Measurements from ENCODE around the gene OCRL.

Gene OCRL

DNA sequence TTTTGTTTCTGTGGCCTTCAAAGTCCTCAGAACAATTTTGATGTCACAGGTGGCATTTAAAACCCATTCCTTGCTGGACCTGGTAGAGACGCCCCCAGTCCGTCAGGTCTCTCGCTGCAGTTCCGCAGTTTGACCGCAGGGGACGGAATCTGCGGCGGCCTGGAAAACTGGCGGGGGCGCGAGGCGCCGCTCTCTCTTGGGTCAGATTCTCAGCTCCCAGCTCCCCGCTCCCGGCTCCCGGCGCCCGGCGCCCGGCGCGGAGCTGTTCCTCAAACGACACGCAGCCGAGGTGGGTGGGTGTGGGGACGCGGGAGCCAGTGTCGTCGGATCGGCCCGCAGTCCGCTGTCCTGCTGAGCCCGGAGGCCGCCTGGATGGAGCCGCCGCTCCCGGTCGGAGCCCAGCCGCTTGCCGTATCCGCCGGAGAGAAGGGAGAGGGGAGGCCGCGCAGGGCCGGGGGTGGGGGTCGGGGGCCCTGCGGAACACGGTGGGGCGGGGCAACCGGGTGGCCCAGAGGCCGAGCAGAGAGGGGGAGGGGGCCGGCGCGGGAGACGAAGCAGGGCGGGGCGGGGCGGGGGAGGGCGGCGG is at the start of gene OCRL:
Gene OCRL, plus strand, starts transcription at position 192 of the 586 bp plus-strand sequence. Its CDS starts 181 bp downstream, at position 373.
- peak; percentile 70 for DNase-seq (ENCODE audit: low spot score)

DNA sequence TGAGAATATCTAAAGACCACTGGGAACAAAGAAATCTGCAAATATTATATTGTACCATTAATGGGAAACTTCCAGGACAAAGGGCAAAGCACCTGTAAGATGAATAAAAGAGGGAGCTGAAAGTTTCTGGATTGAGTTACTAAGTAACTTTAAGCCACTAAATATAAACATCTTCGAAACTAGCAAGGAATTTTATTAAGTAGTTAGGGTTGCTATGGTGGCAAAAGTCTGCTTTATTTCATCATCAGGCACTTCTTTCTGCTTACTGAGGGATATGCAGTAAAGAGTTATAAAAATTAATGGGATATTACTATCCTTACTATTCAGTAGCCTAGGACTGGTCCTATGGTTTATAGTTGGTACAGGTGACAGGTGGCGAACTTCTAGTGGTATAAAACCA is 49.7 kb upstream of the OCRL start:
- DNase-seq (ENCODE audit: low spot score) = peak; percentile 40

DNA sequence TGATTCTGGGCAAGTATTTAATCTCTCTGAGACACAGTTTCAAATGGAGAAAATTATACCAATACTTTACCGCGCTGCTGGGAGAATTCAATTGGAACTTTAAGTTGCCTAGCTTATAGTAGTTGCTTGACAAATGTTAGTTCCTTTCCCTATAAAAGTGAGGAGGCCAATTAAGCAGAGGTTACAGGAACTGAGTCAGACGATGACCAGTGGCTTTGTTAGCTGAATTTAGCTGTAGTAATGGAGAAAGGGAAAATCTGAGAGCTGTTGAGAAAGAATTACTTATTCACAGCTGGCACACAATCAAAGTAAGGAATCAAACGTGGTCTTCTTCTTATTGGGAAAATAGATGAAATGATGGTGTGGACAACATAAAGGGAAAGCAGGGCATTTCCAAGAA is 46.4 kb upstream of the OCRL start:
- peak; percentile 50 for DNase-seq (ENCODE audit: low spot score)

DNA sequence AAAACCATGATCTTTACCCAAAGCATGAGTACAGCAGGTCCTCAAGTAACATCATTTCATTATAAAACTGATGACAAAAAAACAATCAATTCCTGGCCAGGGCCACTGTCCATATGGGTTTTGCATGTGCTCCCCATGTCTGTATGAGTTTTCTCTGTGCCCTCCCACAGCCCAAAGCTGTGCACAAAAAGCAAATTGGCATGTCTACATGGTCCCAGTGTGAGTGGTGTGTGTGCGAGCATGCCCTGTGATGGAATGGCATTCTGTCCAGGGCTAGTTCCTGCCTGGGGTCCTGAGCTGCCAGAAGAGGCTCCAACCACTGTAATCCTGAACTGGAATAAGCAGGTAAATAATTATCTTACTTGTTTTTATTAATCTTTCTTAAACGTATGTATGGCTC is 45.2 kb upstream of the OCRL start:
- DNase-seq (ENCODE audit: low spot score) = no peak

DNA sequence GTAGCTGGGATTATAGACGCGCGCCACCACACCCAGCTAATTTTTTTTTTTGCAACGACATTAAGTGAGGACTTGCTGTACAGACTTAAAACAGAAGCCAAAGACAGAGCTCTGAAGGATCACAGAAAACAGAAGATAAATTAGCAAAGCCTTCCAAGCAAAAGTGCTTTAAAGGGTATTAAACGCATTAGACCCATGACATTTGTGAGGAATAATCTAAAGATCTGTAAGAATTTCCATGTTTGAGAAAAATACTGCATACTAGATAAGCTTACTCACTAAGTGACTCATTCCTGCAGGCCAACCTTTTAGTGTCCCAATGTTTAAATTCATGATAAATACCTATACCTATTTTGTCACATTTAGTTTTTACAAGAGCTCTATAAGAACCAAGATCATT is 44.2 kb upstream of the OCRL start:
- no peak for DNase-seq (ENCODE audit: low spot score)

DNA sequence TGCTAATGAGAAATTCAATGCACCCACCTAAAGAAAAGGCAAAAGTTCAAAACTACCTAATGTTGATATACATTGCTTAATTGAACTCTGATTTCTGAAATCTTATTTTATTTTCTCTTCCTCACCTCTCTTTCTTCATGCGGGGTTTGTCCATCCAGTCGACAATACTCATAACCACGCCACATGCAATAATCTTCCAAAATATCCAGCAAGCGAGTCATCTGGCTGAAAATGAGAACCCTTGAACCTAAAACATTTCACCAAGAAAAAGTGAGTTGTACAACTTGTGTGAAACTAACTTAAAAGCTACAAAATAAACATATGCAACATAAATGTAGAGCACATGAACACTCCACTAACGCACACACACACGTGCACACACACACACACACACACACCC is 43.4 kb upstream of the OCRL start:
- DNase-seq (ENCODE audit: low spot score) = no peak

DNA sequence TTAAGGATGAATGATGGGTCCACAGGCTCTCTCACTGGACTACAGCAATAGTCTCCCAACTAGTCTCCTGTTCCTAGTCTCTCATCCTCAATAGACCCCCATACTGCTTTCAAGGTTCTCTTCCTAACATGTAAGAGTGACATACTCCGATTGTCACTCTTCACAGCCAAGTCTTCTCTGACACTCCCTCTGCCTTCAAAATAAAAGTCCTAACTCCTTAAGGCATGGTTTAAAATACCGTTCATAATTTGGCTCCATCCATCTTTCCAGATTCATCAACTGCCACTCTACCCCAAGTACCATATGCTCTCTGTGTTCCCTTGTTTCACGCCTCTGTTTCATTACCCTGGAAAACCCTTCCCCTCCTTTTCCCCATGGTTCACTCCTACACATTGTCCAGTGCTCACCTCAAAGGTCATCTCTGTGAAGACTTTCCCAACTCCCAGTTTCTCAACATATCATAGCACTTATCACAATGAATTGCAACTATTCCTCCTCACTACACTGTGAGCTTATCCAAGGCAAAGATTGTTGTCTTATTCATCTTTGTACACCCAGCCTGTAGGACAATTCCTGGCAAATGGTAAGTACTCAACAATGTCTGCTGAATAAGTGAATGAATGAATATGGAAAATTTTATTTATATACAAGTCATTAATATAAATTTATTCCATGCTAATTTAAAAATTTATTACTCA is 42.8 kb upstream of the OCRL start:
- no peak for DNase-seq (ENCODE audit: low spot score)

DNA sequence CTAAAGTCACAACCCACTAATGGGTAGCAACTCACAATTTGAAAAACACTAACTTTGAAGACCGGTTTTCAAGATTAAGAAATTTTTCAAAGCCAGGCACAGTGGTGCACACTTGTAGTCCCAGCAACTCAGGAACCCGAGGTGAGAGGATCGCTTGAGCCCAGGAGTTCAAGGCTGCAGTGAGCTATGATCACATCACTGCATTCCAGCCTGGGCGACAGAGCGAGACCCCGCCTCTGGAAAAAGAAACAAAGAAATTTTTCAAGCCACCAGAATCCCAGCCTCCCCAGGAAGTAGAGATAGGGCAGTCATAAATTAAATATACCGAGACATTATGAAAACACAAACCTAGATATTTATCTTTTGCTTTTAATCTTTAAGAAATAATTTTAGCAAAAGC is 29.7 kb upstream of the OCRL start:
- peak; percentile 19 for DNase-seq (ENCODE audit: low spot score)

DNA sequence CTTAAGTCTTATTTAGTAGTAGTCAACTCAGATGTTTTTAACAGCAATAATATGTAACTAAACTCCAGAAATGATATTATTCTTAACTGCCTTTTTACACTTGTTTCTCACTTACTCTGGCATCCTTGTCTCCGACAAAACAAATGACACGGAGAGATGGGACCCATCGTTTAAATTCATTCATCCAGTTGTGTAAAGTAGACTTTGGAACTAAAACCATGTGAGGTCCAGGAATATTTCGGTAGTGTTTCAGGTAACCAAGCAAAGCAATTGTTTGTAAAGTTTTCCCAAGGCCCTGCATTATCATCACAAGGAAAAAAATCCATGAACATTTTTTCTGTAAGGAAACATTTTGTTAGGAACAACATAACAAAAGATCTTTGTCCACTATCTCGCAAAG is 28.4 kb upstream of the OCRL start:
- DNase-seq (ENCODE audit: low spot score) = no peak

DNA sequence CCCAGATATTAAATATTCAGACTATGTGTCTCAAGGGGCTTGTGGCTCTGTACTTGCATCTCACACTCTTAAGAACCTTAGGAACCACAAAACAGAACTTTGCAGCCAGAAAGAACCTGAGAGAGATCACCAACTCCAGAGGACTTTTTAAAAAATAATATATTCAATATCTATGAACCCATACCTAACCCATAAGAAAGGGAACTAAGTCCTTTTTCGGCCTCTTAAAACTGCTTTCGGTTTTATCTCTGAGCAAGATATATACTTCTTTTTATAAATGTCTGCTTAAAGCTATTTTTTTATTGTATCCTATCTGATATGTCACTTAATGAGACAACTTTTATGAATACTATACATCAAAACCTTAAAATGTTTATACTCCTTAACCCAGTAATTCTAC is 27.6 kb upstream of the OCRL start:
- DNase-seq (ENCODE audit: low spot score) = no peak

DNA sequence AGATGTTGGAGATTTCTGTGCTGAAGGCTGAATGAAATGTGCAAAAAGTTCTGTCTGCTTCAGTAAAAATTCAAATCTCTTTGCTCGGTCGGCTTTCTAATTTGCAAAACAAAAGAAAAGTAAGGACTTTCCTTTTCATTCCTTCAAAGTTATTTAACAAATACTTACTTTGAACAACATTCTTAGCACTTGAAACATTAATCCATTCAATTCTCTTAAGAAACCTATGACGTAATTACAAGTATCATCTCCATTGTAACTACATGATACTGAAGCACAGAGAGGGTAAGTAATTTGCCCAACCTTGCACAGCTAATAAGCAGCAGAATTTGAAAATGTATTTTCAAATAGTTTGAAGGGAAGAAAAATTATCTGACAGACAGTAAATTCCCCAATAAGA is 23.7 kb upstream of the OCRL start:
- no peak for DNase-seq (ENCODE audit: low spot score)

DNA sequence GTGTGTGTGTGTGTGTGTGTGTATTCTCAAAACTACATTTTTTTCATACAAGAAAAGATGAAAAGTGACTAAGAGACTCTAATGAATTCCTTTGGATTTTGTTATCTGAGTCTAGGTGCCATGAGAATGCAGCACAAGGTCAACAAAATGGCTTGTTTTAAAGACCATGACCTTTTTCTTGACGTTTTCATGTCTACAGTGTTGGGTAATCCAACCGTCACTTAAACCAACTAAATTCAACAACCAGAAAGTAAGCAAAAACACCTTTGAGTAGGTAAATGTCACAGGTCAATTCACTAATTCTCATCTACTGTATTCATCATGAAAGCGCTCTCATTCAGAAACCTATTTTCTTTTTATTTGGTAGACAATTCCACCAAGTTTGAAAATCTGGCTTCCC is 19.9 kb upstream of the OCRL start:
- DNase-seq (ENCODE audit: low spot score) = no peak

DNA sequence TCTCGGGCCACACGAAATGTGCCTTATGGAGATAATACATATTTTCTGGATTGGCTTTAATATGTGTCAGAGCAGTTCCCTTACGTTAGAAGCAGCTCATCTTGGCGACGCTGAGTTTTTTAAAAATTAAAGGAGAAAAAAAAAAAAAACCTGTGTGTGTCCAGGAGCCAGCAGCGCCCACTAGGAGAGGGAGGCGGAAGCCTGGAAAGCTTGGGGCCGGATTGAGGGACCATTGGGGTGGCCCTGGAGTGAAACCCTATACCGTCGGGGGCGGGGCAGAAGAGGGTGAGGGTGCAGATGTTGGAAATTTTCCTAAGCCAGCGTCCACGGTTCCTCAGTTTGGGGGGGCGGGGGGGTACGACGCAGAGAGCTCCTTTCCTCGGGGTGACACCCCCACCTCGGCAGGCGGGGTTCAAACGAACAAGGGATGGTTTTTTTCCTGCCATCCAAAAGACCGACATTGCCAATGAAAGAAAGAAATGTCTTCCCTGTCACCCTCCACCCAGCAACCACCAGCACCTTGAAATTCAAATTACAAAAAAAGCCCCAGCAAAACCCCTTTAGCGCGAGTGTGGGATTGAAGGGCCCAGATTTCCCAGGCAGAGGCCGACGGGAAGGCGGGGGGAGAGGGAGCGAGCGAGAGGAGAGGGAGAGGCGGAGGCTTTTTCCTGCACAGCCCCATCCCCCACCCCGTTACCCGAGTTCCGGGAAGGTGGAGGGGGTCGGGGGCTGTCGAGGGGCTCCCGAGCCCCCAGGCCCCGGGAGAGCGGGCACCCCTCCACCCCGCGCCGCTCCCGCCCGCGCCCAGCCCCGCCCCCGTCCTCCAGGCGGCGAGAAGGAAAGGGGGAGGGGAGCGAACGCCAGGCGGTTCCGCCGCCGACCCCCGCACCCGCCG is 17.6 kb upstream of the OCRL start:
- DNase-seq (ENCODE audit: low spot score) = peak; percentile 29

DNA sequence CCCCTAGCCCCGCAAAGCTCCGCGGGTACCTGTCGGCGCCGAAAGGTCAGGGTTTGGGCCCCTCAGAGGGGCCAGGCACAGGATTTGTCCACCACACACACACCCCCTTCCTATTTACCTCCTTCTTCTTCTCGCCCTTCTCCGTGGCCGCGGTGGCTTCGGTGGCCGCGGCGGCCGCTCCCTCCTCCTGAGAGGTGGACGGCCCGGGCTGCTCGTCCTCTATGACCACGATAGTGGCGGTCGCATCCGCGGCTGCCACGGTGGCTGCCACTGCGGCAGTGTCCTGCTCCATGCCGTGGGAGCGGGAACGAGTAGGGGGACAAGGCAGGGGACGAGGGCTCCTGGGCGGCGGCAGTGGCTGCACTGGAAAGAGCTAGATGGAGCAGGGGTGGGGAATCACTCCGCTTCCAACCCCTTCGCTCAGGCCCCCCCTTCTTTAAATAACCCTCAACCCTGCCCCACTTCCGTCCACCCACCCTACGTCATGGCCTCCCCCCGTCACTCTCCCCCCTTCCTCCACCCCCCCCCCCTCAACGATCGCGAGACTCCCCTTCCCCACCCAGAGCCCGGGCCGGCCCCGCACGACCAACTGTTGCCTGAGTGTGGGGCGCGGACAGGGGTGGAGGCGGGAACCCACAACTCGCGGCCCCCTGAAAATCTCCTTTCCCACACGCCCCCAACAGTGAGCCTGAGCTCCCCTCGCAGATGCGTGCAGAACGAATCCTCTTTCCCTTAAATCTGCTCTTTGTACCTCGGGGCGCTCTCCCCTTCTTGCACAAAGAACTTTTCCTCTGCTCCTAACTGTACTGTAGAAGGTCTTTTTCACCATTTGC is 16.8 kb upstream of the OCRL start, which contains the start of gene SMARCA1:
Gene SMARCA1, minus strand, starts transcription at position 412 of the 833 bp plus-strand sequence. Its CDS starts 120 bp downstream, at position 292.
- peak; percentile 33 for DNase-seq (ENCODE audit: low spot score)

DNA sequence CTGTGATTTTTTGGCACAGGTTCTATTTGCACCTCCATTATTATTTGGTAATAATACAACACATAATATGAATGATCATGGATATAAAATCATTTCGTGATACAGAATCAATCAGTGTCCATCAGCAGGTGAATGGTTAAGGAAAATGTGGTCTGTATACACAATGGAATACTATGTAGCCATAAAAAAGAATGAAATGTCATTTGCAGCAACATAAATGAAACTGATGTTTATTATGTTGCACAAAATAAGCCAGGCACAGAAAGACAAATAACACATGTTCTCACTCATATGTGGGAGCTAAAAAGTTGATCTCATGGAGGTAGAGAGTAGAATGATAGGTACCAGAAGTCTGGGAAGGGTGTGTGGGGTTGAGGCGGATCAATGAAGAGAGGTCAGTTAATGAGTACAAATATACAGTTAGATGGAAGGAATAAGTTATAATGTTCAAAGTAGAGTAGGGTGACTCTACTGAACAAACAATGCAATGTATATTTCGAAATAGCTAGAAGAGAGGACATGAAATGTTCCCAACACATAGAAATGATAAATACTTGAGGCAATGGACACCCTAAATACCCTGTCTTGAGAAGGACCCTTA is 15.7 kb upstream of the OCRL start:
- no peak for DNase-seq (ENCODE audit: low spot score)

DNA sequence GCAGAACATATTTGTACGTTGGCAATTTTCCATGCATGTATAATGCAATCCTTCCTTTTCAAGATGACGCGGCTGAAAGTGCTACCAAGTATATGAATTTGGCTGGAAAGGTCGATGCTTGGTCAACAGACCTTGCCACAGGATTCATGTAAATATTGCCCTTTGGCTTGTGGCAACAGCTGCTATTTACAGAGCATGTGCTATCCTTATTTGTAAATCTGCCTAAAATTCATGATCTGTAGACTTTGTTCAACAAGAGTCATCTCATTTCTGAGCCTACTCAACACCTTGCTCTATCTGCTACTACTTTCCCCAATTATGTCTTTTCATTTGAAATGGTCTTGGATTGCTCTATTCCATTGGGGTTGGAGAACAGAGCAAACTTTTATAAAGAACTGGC is 14.9 kb upstream of the OCRL start:
- DNase-seq (ENCODE audit: low spot score) = no peak

DNA sequence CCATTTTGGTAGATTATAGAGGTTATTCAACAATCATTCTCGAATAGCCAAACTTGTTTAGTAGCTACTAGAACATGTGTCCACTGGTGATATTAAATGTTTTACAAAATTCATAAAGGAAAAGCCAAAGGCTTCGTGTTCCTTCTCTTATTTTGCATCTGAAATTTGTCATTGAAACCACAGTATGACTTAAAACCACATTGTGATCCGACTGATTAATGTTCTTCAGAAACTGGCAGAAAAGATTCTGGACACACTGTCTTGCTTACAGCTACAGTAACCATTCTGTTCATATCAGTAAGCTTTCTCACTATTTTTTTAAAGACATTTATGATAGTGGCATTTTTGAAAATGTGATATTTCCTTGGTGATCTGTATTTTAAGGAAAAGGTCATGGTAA is 14.2 kb upstream of the OCRL start:
- DNase-seq (ENCODE audit: low spot score) = no peak

DNA sequence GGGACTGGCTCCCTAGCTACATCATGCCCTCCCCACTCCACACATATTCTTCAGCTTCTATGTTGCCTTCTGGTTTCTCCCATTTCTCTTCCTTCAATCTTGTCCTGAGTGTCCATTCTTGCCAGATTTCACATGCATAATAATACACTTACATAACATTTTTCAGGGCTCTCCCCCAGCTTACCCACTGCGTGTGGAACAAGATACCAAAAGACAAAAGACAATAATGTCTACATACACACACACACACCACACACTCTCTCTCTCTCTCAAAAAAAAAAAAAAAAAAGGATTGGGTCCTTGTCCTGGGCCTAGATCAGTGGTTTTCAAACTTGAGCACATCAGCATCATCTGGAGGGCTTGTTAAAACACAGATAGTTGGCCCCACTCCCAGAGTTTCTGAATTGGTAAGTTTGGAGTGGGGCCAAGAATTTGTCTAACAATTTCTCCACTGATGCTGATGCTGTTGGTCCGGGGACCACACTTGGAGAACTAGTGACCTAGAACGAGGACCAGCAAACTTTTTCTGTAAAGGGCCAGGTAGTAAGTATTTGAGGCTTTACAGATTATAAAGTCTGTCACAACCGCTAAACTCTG is 10.3 kb upstream of the OCRL start:
- no peak for DNase-seq (ENCODE audit: low spot score)

DNA sequence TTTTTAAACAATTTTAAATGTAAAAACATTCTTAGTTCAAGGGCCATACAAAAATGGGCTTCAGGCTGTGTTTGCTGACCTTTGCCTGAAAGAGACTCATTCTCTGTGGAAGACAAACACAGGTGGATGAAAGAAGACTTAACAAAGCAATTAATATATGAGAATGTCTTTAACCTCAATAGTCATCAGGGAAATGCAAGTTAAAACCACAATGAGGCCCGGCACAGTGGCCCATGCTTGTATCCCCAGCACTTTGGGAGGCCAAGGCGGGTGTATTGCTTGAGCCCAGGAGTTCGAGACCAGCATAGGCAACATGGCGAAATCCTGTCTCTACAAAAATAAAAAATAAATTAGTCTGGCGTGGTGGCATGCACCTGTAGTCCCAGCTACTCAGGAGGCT is 9.6 kb upstream of the OCRL start:
- DNase-seq (ENCODE audit: low spot score) = no peak

DNA sequence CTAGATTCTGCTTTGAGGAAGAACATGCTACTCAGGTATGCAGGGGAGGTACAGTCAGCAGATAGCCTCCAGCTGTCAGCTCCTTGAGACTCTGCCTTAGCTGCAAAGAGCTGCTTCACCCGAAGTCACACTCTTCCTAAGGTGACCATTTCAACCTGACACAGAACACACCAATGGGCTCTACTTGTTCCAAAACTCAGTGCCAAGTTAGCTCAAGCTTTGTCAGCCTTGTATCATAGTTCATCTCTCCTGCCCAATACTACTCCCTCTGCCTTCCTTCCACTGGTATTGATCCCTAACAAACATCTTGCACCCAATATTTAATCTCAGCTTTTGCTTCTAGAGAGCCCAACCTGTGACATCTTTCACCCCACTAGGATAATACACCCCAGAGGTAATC is 8.9 kb upstream of the OCRL start:
- DNase-seq (ENCODE audit: low spot score) = no peak

Data from kidney tubule cell (primary cell).